T-helper 2 cell treated with Interferon-gamma antibody and Interleukin-4, amounts not matched to agents 5 μg/mL and 100 μg/mL, for 36 hours (primary cell): ENCODE measurements around the gene NRG3.

Source experiments
- DNase-seq: peaks from one replicate; pipeline ENCODE4 v3.0.0; 2021; ENCODE audit warnings: low spot score
- H3K27ac Mint-ChIP-seq: one replicate; pipeline ENCODE4 v1.8.0; 2021; ENCODE audit warnings: mild to moderate bottlenecking, mixed read lengths
- H3K27me3 Mint-ChIP-seq: one replicate; pipeline ENCODE4 v1.8.0; 2021; ENCODE audit warnings: low read depth, mixed read lengths
- H3K36me3 Mint-ChIP-seq: one replicate; pipeline ENCODE4 v1.8.0; 2021; ENCODE audit warnings: low read depth, mixed read lengths
- H3K4me1 Mint-ChIP-seq: one replicate; pipeline ENCODE4 v1.8.0; 2021; ENCODE audit warnings: low read depth, mixed read lengths
- H3K4me3 Mint-ChIP-seq: one replicate; pipeline ENCODE4 v1.8.0; 2022; ENCODE audit warnings: mild to moderate bottlenecking, moderate library complexity, mixed read lengths
- H3K9me3 Mint-ChIP-seq: one replicate; pipeline ENCODE4 v1.8.0; 2021; ENCODE audit warnings: mixed read lengths

Gene NRG3

GRCh38 chr10:81874875-81875466 lies at the start of gene NRG3:
TSS of gene NRG3 (plus strand) at chr10:81875194.
- no peaks in the 10 kb centered on the region for H3K9me3 Mint-ChIP-seq
- H3K4me3 Mint-ChIP-seq = peak within 1 kb of the TSS; percentile 51
- H3K27ac Mint-ChIP-seq = no peak within 1 kb of the TSS
- peaks cover 10% of the 10 kb centered on the region for H3K4me1 Mint-ChIP-seq
- DNase-seq = no peak
- peaks cover 2% of the 10 kb centered on the region for H3K36me3 Mint-ChIP-seq
- peaks cover 51% of the 10 kb centered on the region for H3K27me3 Mint-ChIP-seq

GRCh38 chr10:81828251-81828650 lies 46.7 kb upstream of the NRG3 start:
- Mint-ChIP-seq H3K4me1 (no peaks in the 10 kb centered on the region), H3K9me3 (peaks cover 10% of the 10 kb centered on the region), H3K27ac (no peak overlapping the region), H3K27me3 (no peaks in the 10 kb centered on the region), H3K4me3 (no peak overlapping the region), H3K36me3 (no peaks in the 10 kb centered on the region)
- DNase-seq = no peak

- Mint-ChIP-seq H3K9me3 (peaks cover 6% of the 10 kb centered on the region), H3K36me3 (no peaks in the 10 kb centered on the region), H3K27me3 (no peaks in the 10 kb centered on the region), H3K4me3 (no peak overlapping the region), H3K27ac (no peak overlapping the region), H3K4me1 (no peaks in the 10 kb centered on the region)
- no peak for DNase-seq
Measured at GRCh38 chr10:81831060-81831459, 43.9 kb upstream of the NRG3 start.

- H3K9me3 Mint-ChIP-seq = no peaks in the 10 kb centered on the region
- H3K4me3 Mint-ChIP-seq = no peak overlapping the region
- no peak for DNase-seq
- no peak overlapping the region for H3K27ac Mint-ChIP-seq
- no peaks in the 10 kb centered on the region for H3K36me3 Mint-ChIP-seq
- H3K4me1 Mint-ChIP-seq = no peaks in the 10 kb centered on the region
- H3K27me3 Mint-ChIP-seq = no peaks in the 10 kb centered on the region
Measured at GRCh38 chr10:81838950-81839349, 36.0 kb upstream of the NRG3 start.

- DNase-seq = no peak
- H3K27ac Mint-ChIP-seq = no peak overlapping the region
- no peaks in the 10 kb centered on the region for H3K9me3 Mint-ChIP-seq
- no peak overlapping the region for H3K4me3 Mint-ChIP-seq
- no peaks in the 10 kb centered on the region for H3K27me3 Mint-ChIP-seq
- no peaks in the 10 kb centered on the region for H3K4me1 Mint-ChIP-seq
- H3K36me3 Mint-ChIP-seq = no peaks in the 10 kb centered on the region
Measured at GRCh38 chr10:81843042-81843441, 32.0 kb upstream of the NRG3 start.

DNA sequence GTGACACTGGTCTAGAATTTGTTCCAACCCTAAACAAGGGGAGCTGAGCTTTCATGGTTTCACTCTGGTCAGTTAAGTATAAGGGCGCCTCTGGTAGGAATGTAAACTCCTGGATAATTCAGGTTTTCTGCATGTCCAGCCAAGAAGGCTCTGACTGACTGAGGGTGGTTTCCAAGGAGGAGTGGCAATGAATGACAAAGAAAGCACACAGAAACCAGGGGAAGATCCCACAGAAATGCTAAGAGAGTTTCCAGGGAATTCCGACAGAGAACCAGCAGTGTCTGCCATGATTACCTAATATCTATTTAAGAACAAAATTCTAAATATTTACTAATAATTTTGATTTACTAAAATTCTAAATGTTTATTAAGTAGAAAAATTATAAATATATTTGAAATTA lies 27.3 kb upstream of the NRG3 start:
- no peak for DNase-seq
- H3K27ac Mint-ChIP-seq = no peak overlapping the region
- H3K36me3 Mint-ChIP-seq = no peaks in the 10 kb centered on the region
- no peaks in the 10 kb centered on the region for H3K27me3 Mint-ChIP-seq
- no peaks in the 10 kb centered on the region for H3K4me1 Mint-ChIP-seq
- no peak overlapping the region for H3K4me3 Mint-ChIP-seq
- H3K9me3 Mint-ChIP-seq = no peaks in the 10 kb centered on the region

GRCh38 chr10:81848514-81848913 lies 26.5 kb upstream of the NRG3 start:
- Mint-ChIP-seq H3K27ac (no peak overlapping the region), H3K4me1 (no peaks in the 10 kb centered on the region), H3K9me3 (no peaks in the 10 kb centered on the region), H3K27me3 (no peaks in the 10 kb centered on the region), H3K36me3 (no peaks in the 10 kb centered on the region), H3K4me3 (no peak overlapping the region)
- no peak for DNase-seq

GRCh38 chr10:81848931-81849330 lies 26.1 kb upstream of the NRG3 start:
- Mint-ChIP-seq H3K4me3 (no peak overlapping the region), H3K36me3 (no peaks in the 10 kb centered on the region), H3K27ac (no peak overlapping the region), H3K9me3 (no peaks in the 10 kb centered on the region), H3K4me1 (no peaks in the 10 kb centered on the region), H3K27me3 (no peaks in the 10 kb centered on the region)
- DNase-seq = no peak

DNA sequence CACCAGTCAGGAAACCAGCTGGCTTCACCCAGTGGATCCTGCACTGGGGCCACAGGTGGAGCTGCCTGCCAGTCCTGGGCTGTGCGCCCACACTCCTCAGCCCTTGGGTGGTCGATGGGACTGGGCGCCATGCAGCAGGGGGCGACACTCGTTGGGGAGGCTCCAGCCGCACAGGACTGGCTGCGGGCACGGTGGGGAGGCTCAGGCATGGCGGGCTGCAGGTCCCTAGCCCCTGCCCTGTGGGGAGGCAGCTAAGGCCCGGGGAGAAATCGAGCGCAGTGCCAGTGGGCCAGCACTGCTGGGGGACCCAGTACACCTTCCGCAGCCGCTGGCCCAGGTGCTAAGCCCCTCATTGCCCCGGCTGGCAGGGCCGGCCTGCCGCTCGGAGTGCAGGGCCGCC lies 12.4 kb upstream of the NRG3 start:
- Mint-ChIP-seq H3K4me1 (no peaks in the 10 kb centered on the region), H3K27ac (no peak overlapping the region), H3K4me3 (no peak overlapping the region), H3K27me3 (no peaks in the 10 kb centered on the region), H3K36me3 (no peaks in the 10 kb centered on the region), H3K9me3 (no peaks in the 10 kb centered on the region)
- DNase-seq = no peak

- H3K4me3 Mint-ChIP-seq = no peak overlapping the region
- no peaks in the 10 kb centered on the region for H3K4me1 Mint-ChIP-seq
- no peak for DNase-seq
- no peak overlapping the region for H3K27ac Mint-ChIP-seq
- no peaks in the 10 kb centered on the region for H3K27me3 Mint-ChIP-seq
- no peaks in the 10 kb centered on the region for H3K36me3 Mint-ChIP-seq
- H3K9me3 Mint-ChIP-seq = no peaks in the 10 kb centered on the region
Measured at GRCh38 chr10:81863771-81864170, 11.2 kb upstream of the NRG3 start.

DNA sequence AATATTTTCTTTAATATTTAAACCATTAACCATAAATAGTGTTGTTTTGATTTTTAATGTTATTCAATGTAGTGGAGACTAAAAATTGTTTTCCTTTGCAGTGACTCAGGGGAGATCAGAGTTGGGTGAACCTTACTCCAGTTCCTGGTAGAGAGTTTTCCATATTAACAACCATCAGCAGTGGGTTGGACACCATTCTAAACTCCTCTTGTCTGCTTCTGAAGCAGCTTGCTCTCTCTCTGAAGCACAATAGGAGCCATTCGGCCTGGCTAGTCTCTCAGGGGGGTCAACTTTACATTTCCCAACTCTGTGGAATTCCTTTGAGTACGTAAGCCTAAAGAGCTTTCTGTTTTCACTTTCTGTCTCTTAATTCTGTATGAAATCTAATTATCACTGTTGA lies 9.4 kb upstream of the NRG3 start:
- Mint-ChIP-seq H3K36me3 (no peaks in the 10 kb centered on the region), H3K4me1 (no peaks in the 10 kb centered on the region), H3K9me3 (no peaks in the 10 kb centered on the region), H3K27me3 (no peaks in the 10 kb centered on the region), H3K27ac (no peak overlapping the region), H3K4me3 (no peak overlapping the region)
- DNase-seq = no peak

DNA sequence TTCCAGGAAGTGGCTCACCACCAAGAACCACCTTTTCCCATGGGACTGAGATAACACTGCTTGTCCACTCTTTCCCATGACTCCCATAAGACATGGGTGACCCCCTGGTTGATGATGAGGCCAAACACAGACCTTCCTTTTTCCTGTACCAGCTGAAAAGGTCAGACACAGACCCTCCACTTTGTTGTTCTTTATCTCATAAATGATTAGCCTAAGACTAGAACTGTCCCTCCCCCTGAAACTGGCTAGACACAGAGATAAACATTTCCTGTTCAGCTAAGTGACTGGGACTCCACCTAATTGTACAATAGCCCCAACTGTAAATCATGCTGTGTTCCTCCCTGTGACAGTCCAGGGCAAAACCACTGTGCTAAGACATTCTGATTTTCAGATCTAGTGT lies 8.2 kb upstream of the NRG3 start:
- H3K9me3 Mint-ChIP-seq = no peaks in the 10 kb centered on the region

GRCh38 chr10:81870472-81870871 lies 4.5 kb upstream of the NRG3 start:
- Mint-ChIP-seq H3K9me3 (no peaks in the 10 kb centered on the region), H3K27me3 (peaks cover 24% of the 10 kb centered on the region), H3K36me3 (no peaks in the 10 kb centered on the region), H3K4me3 (no peak overlapping the region), H3K4me1 (no peaks in the 10 kb centered on the region), H3K27ac (no peak overlapping the region)
- DNase-seq = no peak

More for the DNA sequence above, 8.2 kb upstream of the NRG3 start:
- Mint-ChIP-seq H3K27me3 (peaks cover 5% of the 10 kb centered on the region), H3K4me3 (no peak overlapping the region), H3K36me3 (no peaks in the 10 kb centered on the region), H3K4me1 (no peaks in the 10 kb centered on the region), H3K27ac (no peak overlapping the region)
- no peak for DNase-seq

- Mint-ChIP-seq H3K27ac (no peak overlapping the region), H3K4me1 (peaks cover 7% of the 10 kb centered on the region), H3K27me3 (peaks cover 35% of the 10 kb centered on the region), H3K4me3 (no peak overlapping the region), H3K9me3 (no peaks in the 10 kb centered on the region), H3K36me3 (peaks cover 2% of the 10 kb centered on the region)
- no peak for DNase-seq
Measured at GRCh38 chr10:81871558-81871957, 3.4 kb upstream of the NRG3 start.

- H3K27ac Mint-ChIP-seq = no peak overlapping the region
- H3K9me3 Mint-ChIP-seq = no peaks in the 10 kb centered on the region
- H3K27me3 Mint-ChIP-seq = peaks cover 42% of the 10 kb centered on the region
- no peak overlapping the region for H3K4me3 Mint-ChIP-seq
- H3K4me1 Mint-ChIP-seq = peaks cover 10% of the 10 kb centered on the region
- no peak for DNase-seq
- peaks cover 2% of the 10 kb centered on the region for H3K36me3 Mint-ChIP-seq
Measured at GRCh38 chr10:81872206-81872862, 2.7 kb upstream of the NRG3 start.
